DMS79 (cell line): ENCODE results near the gene VPS51.

Experiments used
- DNase-seq: peaks from one replicate; lab custom pipeline; 2025; lab: John Stamatoyannopoulos, UW

Gene VPS51

DNA sequence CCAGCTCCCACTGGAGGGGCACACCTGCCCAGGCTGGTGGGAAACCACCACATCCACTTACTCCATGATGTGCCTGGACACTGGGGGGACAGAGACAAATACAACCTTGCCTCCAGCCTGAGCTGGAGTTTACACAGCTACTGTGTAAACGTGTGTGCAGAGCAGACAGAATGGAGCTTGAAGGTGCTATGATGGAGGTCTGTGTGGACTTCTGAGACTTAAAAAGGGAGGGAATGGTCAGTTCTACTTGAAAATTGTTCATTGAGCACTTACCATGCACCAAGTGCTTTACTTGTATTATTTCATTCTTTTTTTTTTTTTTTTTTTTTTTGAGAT is 23.4 kb upstream of the VPS51 start:
- no peak for DNase-seq

DNA sequence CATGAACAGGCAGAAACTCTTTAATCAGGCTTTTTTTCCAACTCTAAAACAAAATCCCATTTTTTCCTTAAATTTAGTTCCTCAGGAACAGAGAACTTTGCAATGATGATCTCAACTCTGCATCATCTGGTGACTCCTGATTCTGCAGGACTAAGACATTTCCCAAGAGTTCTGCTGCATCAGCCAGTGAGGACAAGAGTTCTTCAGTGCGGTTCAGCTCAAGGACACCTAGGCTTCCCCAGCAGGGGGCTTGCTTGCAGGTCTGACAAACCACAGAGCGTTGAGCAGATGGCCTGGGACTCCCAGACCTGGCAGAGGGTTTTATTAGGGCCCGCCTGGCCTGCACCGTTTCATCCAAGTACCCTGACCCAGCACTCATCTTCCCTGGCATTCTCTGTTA is 18.6 kb upstream of the VPS51 start:
- DNase-seq, result no peak

GRCh38 chr11:65078151-65078550 is 17.9 kb upstream of the VPS51 start:
- no peak for DNase-seq

DNA sequence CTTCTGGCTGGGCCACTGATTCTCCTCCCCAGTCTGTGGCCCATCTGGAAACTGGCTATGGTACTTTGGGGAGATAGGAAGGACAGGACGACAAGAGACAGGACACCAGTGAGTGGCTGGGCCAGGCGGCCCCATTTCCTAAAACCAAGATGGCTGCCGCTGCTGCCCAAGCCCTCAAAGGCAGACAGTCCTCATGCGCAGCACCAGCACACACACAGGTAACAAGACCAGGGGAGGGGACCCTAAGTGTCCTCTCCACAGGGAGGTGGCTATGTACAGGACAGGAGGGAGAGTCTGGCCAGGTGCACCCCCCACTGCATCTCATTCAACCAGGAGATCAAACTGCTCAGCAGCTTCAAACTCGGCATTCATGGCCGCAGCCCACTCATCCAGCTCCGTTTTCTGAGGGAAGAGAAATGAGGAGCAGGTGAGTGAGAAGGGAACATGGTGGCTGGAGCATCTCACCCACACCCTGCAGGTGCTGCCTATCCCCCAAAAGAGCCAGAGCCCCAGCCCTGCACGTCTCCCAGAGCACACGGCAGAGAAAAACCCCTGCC is 17.1 kb upstream of the VPS51 start:
- no peak for DNase-seq

GRCh38 chr11:65083134-65083833 is 12.7 kb upstream of the VPS51 start:
- no peak for DNase-seq

- peak; percentile 79 for DNase-seq
Measured at GRCh38 chr11:65083834-65084597, 12.0 kb upstream of the VPS51 start, which contains the start of the genes CDCA5 and ZFPL1. Gene CDCA5, minus strand, starts transcription at chr11:65084040. Its CDS starts 62 bp downstream, at chr11:65083978. Gene ZFPL1, plus strand, starts transcription at chr11:65084222. Its CDS starts 477 bp downstream, at chr11:65084699.

DNA sequence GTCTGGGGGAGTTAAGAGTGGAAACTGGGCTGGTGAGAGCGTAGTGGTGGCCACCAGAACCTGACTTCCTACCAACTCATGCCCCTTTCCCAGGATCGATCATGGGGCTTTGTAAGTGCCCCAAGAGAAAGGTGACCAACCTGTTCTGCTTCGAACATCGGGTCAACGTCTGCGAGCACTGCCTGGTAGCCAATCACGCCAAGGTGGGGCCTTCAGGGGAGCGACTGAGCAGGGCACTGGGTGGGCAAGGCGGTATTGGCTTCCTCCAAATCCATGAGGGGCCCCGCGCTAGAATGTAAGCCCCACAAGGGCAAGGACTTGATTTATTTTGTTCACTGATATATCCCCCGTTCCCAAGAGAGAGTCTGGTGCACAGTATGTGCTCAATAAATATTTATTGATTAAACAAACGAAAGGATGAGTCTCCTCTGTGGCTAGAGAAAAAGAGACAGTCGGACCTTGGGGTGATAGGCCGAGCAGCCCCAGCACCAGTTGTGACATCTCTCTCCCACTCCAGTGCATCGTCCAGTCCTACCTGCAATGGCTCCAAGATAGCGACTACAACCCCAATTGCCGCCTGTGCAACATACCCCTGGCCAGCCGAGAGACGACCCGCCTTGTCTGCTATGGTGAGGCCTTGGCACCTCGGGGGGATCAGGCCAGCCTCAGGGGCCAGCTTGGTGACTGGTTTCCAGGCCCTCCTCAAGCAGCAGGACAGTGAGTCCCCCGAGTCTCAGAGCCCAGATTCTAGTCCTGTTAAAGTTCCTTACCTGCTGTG is 11.2 kb upstream of the VPS51 start:
- DNase-seq, result no peak

GRCh38 chr11:65085446-65085845 is 10.6 kb upstream of the VPS51 start:
- DNase-seq, result no peak

GRCh38 chr11:65086809-65087208 is 9.2 kb upstream of the VPS51 start:
- DNase-seq, result no peak

DNA sequence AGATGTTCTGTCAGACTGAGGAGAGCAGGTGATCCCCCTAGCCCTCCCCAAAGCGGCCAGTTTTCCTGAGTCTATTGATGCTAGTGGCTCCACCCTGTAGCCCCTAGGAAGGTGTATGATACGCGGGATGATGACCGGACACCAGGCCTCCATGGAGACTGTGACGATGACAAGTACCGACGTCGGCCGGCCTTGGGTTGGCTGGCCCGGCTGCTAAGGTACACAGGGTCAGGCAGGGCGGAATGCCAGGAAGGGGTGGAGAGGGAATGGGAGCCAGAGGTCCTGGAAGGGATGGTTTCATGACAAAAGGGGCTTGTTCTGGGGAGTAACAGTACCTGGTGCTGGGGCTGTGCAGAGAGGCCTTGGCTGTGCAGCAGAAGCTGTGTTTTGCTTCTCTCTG is 8.8 kb upstream of the VPS51 start:
- DNase-seq, result no peak

DNA sequence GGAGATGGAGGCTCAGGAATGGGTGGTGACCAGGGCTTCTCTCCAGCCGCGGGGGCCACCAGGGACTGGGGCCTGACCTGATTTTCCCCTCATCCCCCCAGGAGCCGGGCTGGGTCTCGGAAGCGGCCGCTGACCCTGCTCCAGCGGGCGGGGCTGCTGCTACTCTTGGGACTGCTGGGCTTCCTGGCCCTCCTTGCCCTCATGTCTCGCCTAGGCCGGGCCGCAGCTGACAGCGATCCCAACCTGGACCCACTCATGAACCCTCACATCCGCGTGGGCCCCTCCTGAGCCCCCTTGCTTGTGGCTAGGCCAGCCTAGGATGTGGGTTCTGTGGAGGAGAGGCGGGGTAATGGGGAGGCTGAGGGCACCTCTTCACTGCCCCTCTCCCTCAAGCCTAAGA is 8.2 kb upstream of the VPS51 start:
- no peak for DNase-seq

DNA sequence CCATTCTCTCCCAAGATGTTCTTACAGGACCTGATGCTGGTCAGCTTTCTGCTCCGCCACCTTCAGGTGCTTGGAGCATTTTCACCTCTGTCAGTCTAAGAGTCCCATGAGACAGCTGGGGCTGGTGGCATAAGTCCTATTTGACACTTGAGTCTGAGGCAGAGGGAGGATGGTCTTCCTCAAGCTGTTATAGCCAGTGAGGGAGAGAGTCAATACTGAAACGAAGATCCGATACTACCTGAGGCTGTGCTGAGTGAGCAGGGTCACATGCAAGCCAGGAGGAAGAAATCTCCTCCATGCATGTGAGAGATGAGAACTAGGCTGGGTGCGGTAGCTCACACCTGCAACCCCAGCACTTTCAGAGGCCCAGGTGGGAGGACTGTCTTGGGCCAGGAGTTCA is 6.4 kb upstream of the VPS51 start:
- no peak for DNase-seq

DNA sequence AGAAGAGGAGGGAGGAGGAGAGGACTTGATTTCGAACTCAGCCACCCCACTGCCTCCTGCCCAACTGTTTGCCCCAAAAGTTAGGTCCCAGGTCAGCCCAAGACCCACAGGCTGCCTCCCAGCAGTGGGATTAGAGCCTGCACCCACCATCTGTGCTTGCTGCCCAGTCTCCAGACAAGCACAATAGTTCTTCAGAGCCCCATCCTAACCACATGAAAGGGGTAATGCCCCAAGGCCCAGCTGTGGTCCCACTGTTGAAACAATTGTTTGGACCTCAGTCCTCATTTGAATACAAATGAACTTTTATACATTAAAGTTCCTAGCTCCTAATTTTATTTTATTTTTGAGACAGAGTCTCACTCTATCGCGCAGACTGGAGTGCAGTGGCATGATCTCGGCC is 5.4 kb upstream of the VPS51 start:
- no peak for DNase-seq

DNA sequence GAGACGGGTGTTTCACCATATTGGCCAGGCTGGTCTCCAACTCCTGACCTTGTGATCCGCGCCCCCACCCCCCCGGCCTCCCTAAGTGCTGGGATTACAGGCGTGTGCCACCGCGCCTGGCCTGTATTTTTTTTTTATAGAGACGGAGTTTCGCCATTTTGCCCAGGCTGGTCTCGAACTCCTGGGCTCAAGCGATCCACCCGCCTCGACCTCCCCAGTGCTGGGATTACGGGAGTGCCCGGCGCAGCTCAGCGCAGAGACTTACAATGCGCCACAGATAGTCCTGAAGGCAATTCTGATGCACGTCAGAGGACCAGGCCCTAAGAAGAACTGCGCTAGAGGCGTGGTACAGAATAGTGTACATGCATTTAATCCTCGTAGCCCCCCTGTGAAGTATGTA is 587 bp upstream of the VPS51 start:
- DNase-seq, result no peak

GRCh38 chr11:65096926-65097325 is 912 bp downstream of the VPS51 start:
- no peak for DNase-seq

- no peak for DNase-seq
Measured at GRCh38 chr11:65100674-65101350, 4.8 kb downstream of the VPS51 start.

DNA sequence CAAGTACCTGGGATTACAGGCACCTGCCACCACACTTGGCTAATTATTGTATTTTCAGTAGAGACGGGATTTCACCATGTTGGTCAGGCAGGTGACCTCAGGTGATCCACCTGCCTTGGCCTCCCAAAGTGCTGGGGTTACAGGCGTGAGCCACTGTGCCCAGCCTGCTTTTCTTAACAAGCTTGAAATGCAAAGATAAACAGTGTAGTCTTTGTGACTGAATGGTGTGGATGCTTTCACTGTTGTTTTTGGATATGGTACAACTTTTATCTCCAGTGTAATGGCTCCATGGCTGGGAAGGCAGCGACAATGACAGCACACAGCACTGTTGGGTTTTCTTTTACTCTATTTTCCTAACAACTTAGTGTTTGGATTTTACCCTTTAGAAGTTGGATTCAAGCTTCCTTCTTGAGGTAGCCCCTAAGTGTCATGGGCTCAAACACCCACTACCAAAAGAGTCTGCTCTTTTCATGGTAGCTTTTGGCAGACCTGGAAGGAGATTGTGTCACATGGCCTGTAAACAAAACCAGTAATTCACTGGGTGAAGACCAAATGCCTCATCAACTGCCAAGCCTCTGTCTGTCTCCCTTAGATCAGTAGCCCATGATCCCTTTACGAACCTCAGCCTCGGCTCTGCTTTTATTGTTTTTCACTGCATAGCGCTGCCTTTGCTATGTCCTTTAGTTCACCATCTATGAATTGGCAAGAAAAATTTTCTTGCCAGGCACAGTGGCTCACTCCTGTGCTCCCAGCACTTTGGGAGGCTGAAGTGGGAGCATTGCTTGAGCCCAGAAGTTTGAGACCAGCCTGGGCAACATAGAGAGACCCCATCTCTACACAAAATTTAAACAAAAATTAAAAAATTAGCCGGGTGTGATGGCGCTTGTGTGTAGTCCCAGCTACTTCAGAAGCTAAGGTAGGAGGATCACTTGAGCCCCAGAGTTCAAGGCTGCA is 6.4 kb downstream of the VPS51 start:
- no peak for DNase-seq

DNA sequence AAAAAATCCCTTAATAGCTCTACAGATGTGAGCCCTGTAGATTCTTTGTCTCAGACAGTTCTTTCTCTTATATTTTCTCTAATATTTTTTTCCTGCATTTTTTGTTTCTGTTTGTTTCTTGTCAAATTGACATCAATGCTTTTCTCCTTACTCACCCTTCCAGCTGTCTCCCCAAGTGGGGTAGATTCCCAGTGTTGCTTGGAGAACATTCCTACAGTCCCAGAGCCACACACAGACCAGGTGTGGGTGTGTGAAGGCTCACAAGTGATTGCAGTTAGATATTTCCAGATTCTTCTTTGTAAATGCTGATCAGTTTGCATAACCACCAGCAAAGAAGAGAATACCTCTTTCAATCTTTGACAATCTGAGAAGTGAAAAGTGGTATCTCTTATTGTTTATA is 7.5 kb downstream of the VPS51 start:
- no peak for DNase-seq

- no peak for DNase-seq
Measured at GRCh38 chr11:65104628-65105027, 8.6 kb downstream of the VPS51 start.

DNA sequence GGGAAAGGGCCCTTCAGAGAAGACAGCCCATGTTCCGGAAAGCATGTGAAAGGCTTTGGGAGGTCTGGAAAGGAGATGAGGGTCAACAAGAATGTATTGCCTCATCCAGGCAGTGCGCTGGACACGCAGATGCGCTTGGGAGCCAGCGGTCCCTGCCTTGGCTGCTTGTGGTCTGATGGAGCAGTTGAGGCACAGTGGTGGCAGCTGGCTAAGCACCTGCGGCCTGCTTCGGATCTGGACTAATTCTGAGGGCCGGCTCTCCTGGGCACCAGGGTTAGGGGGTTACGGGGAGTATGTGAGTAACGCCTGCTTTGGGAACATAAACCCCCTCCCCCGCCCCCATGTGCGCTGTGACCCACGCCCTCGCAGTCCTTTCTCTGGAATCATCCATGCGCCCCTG is 11.1 kb downstream of the VPS51 start:
- no peak for DNase-seq
